Large intestine (tissue), 3 donors: ENCODE results near the gene FNIP2. TPM values are rescaled to one million over a fixed set of nuclear protein-coding genes. Genes with fewer than 3 reads are reported as not detected.

ENCODE experiments used
- DNase-seq, 2 donors: peaks; one replicate each; pipeline versions ENCODE4 v3.0.0 to v3.0.0-alpha.2; 2013
- H3K27ac ChIP-seq: one replicate; pipeline ENCODE4 v1.5.1; 2013; ENCODE audit warnings: low read length
- H3K27me3 ChIP-seq: 2 replicates; pipeline ENCODE4 v1.6.1; 2013; ENCODE audit warnings: low read length; ENCODE audit not compliant: control insufficient read depth, insufficient read depth
- H3K36me3 ChIP-seq: 2 replicates; pipeline ENCODE4 v1.6.1; 2013; ENCODE audit warnings: low read length; ENCODE audit not compliant: control insufficient read depth, insufficient read depth
- H3K4me1 ChIP-seq: one replicate; pipeline ENCODE4 v1.6.1; 2013; ENCODE audit warnings: low read length; ENCODE audit not compliant: control insufficient read depth, insufficient read depth
- H3K4me3 ChIP-seq: one replicate; pipeline ENCODE4 v1.5.1; 2013; ENCODE audit warnings: low read length
- H3K9me3 ChIP-seq: one replicate; pipeline ENCODE4 v1.6.1; 2013; ENCODE audit warnings: mild to moderate bottlenecking, low read depth, low read length, moderate library complexity; ENCODE audit not compliant: control insufficient read depth
- WGBS: methylation state at CpG from one replicate; pipeline ENCODE4 v1.1.5; 2013; ENCODE audit warnings: low lambda C conversion rate; ENCODE audit not compliant: insufficient coverage; 5-methylcytosine and 5-hydroxymethylcytosine counted together
- polyA plus RNA-seq: library from polyadenylated mRNA; unstranded; fragments of 120-200 nt; gene quantifications from one replicate; pipeline ENCODE4 v1.2.1, GENCODE V29; 2013

Gene FNIP2
- polyA plus RNA-seq, 1 donor: 28.1 TPM

GRCh38 chr4:158854236-158854635, 85.4 kb downstream of the FNIP2 start:
- H3K36me3 ChIP-seq: peaks cover 3% of the 10 kb centered on the region
- WGBS: no CpG with 5 or more reads among the region's 6 CpGs
- DNase-seq: no peak
- no peak overlapping the region for H3K27ac ChIP-seq
- H3K4me1 ChIP-seq: no peaks in the 10 kb centered on the region
- no peaks in the 10 kb centered on the region for H3K9me3 ChIP-seq
- H3K27me3 ChIP-seq: no peaks in the 10 kb centered on the region
- H3K4me3 ChIP-seq: no peak overlapping the region

GRCh38 chr4:158856852-158857251, 88.0 kb downstream of the FNIP2 start:
- Histone ChIP-seq H3K27ac (no peak overlapping the region), H3K9me3 (no peaks in the 10 kb centered on the region), H3K36me3 (peaks cover 19% of the 10 kb centered on the region), H3K4me1 (no peaks in the 10 kb centered on the region), H3K4me3 (no peak overlapping the region), H3K27me3 (no peaks in the 10 kb centered on the region)
- no CpG with 5 or more reads among the region's 2 CpGs for WGBS
- peak in 1 of 2 donors; percentile 16 for DNase-seq

- H3K36me3 ChIP-seq: peaks cover 30% of the 10 kb centered on the region
Observed at GRCh38 chr4:158857951-158858350, 89.1 kb downstream of the FNIP2 start.

GRCh38 chr4:158858410-158859199, 89.8 kb downstream of the FNIP2 start:
- H3K36me3 ChIP-seq: peaks cover 33% of the 10 kb centered on the region
- H3K4me1 ChIP-seq: no peaks in the 10 kb centered on the region
- H3K9me3 ChIP-seq: no peaks in the 10 kb centered on the region
- H3K27me3 ChIP-seq: no peaks in the 10 kb centered on the region
- no peak overlapping the region for H3K4me3 ChIP-seq
- H3K27ac ChIP-seq: no peak overlapping the region
- no peak for DNase-seq
- WGBS: 55% methylated on average over 3 of the region's 6 CpGs

More at GRCh38 chr4:158857951-158858350, 89.1 kb downstream of the FNIP2 start:
- Histone ChIP-seq H3K27ac (no peak overlapping the region), H3K4me1 (no peaks in the 10 kb centered on the region), H3K9me3 (no peaks in the 10 kb centered on the region), H3K4me3 (no peak overlapping the region), H3K27me3 (no peaks in the 10 kb centered on the region)
- DNase-seq: no peak
- 100% methylated on average over 1 of the region's 1 CpG for WGBS

GRCh38 chr4:158859661-158860060, 90.8 kb downstream of the FNIP2 start:
- Histone ChIP-seq H3K9me3 (no peaks in the 10 kb centered on the region), H3K36me3 (peaks cover 37% of the 10 kb centered on the region)
- no CpG with 5 or more reads among the region's 4 CpGs for WGBS

GRCh38 chr4:158860856-158861255, 92.0 kb downstream of the FNIP2 start:
- peaks cover 37% of the 10 kb centered on the region for H3K36me3 ChIP-seq
- H3K4me3 ChIP-seq: no peak overlapping the region
- H3K27ac ChIP-seq: no peak overlapping the region
- 79% methylated on average over 2 of the region's 5 CpGs for WGBS
- no peaks in the 10 kb centered on the region for H3K9me3 ChIP-seq
- H3K27me3 ChIP-seq: no peaks in the 10 kb centered on the region
- peak in 1 of 2 donors; percentile 22 for DNase-seq
- no peaks in the 10 kb centered on the region for H3K4me1 ChIP-seq

More at GRCh38 chr4:158859661-158860060, 90.8 kb downstream of the FNIP2 start:
- Histone ChIP-seq H3K4me3 (no peak overlapping the region), H3K27ac (no peak overlapping the region), H3K27me3 (no peaks in the 10 kb centered on the region), H3K4me1 (no peaks in the 10 kb centered on the region)
- no peak for DNase-seq

- WGBS: no CpG with 5 or more reads among the region's 3 CpGs
- Histone ChIP-seq H3K4me3 (no peak overlapping the region), H3K27ac (no peak overlapping the region), H3K9me3 (no peaks in the 10 kb centered on the region), H3K27me3 (no peaks in the 10 kb centered on the region), H3K4me1 (no peaks in the 10 kb centered on the region), H3K36me3 (peaks cover 37% of the 10 kb centered on the region)
- no peak for DNase-seq
Observed at GRCh38 chr4:158861281-158861680, 92.5 kb downstream of the FNIP2 start.

GRCh38 chr4:158861766-158862165, 92.9 kb downstream of the FNIP2 start:
- Histone ChIP-seq H3K36me3 (peaks cover 37% of the 10 kb centered on the region), H3K9me3 (no peaks in the 10 kb centered on the region), H3K4me1 (no peaks in the 10 kb centered on the region), H3K27ac (no peak overlapping the region), H3K27me3 (no peaks in the 10 kb centered on the region), H3K4me3 (no peak overlapping the region)
- WGBS: 100% methylated on average over 1 of the region's 3 CpGs
- no peak for DNase-seq

- H3K36me3 ChIP-seq: peaks cover 45% of the 10 kb centered on the region
- no peaks in the 10 kb centered on the region for H3K9me3 ChIP-seq
- no CpG with 5 or more reads among the region's 5 CpGs for WGBS
- H3K27me3 ChIP-seq: no peaks in the 10 kb centered on the region
- DNase-seq: no peak
- no peak overlapping the region for H3K27ac ChIP-seq
- no peak overlapping the region for H3K4me3 ChIP-seq
- H3K4me1 ChIP-seq: no peaks in the 10 kb centered on the region
Observed at GRCh38 chr4:158863296-158863695, 94.5 kb downstream of the FNIP2 start.

GRCh38 chr4:158865520-158866177, 96.8 kb downstream of the FNIP2 start:
- H3K4me3 ChIP-seq: no peak overlapping the region
- H3K36me3 ChIP-seq: peaks cover 56% of the 10 kb centered on the region
- no peaks in the 10 kb centered on the region for H3K9me3 ChIP-seq
- H3K27me3 ChIP-seq: no peaks in the 10 kb centered on the region
- no peak overlapping the region for H3K27ac ChIP-seq
- no peak for DNase-seq
- WGBS: 83% methylated on average over 1 of the region's 5 CpGs
- H3K4me1 ChIP-seq: no peaks in the 10 kb centered on the region
